Naive thymus-derived CD8-positive, alpha-beta T cell (primary cell): Measurements from ENCODE around the gene ZNF630. TPM values are rescaled to one million over a fixed set of nuclear protein-coding genes. Genes with fewer than 3 reads are reported as not detected.
"Not testable (repeated sequence)": the region's sequence is repeated elsewhere in the genome, so short reads cannot be mapped to it uniquely, and the experiment has no call there.

Experiments used
- ATAC-seq, 2 donors: fragments of 150-1000 bp; cut with Tn5 transposase in 1 of 2; sonication (Bioruptor Pico), chemical (Tn5 transposase) in 1 of 2; 1 replicate in 1 of 2; 2 replicates in 1 of 2; pipeline ENCODE4 v1.10.0; 2021; ENCODE audit warnings: mild to moderate bottlenecking in 2 of 2, moderate library complexity in 2 of 2
- POLR2A ChIA-PET: fragments of 350-600 bp; sonication (Branson Sonifier 250); formaldehyde crosslinking; loops from one replicate; lab custom pipeline; 2021; ENCODE audit warnings: antibody characterized with exemption; lab: Charles Lee
- DNase-seq, 10 donors: peaks; one replicate each; pipeline versions ENCODE4 v3.0.0 to v3.0.0-alpha.2; 2020 to 2022
- H3K27ac Mint-ChIP-seq, 10 donors: one replicate each; pipeline ENCODE4 v1.8.0; 2020 to 2022; ENCODE audit warnings: mild to moderate bottlenecking in 10 of 10, mixed read lengths in 10 of 10, moderate library complexity in 4 of 10, inconsistent platforms in 1 of 10
- H3K27me3 Mint-ChIP-seq, 5 donors: one replicate each; pipeline ENCODE4 v1.8.0; 2021 to 2022; ENCODE audit warnings: mixed read lengths in 5 of 5
- H3K36me3 Mint-ChIP-seq, 3 donors: one replicate each; pipeline ENCODE4 v1.8.0; 2020 to 2022; ENCODE audit warnings: mixed read lengths in 3 of 3, mild to moderate bottlenecking in 2 of 3, inconsistent platforms in 1 of 3
- H3K4me1 Mint-ChIP-seq, 4 donors: one replicate each; pipeline ENCODE4 v1.8.0; 2021 to 2022; ENCODE audit warnings: mixed read lengths in 4 of 4
- H3K4me3 Mint-ChIP-seq, 10 donors: one replicate each; pipeline ENCODE4 v1.8.0; 2020 to 2022; ENCODE audit warnings: mild to moderate bottlenecking in 10 of 10, mixed read lengths in 10 of 10, moderate library complexity in 6 of 10, inconsistent platforms in 1 of 10
- H3K9me3 Mint-ChIP-seq, 9 donors: one replicate each; pipeline ENCODE4 v1.8.0; 2020 to 2022; ENCODE audit warnings: mixed read lengths in 9 of 9, mild to moderate bottlenecking in 3 of 9, inconsistent platforms in 1 of 9, moderate library complexity in 1 of 9
- polyA plus RNA-seq, 3 donors: library from polyadenylated mRNA; unstranded; fragments of 300-500 nt; fragmentation: Illumina TruSeq; gene quantifications; one replicate each; pipeline ENCODE4 v1.2.3, GENCODE V29; 2021
- total RNA-seq, 8 experiments: library from RNA in 2 of 8; stranded (reverse) in 2 of 8; gene quantifications; one replicate each; pipeline ENCODE4 v1.2.3 and lab custom pipeline; 2021 to 2026

Gene ZNF630
- total RNA-seq, result 1 to 10 TPM; 5.2 to 5.8 TPM
- 1 to 10 TPM in 1 of 3 donors, under 1 TPM in 2; 0.32 to 2.1 (median 0.77) TPM for polyA plus RNA-seq
- 1.3 to 6.9 (median 3.8) reads per million in 6 experiments for total RNA-seq (lab: John Stamatoyannopoulos, UW)

GRCh38 chrX:48071064-48071985, at the start of gene ZNF630:
ZNF630 (minus strand) TSS chrX:48071640; CDS start chrX:48066886, 4,754 bp downstream.
- Mint-ChIP-seq H3K4me3 (peak within 1 kb of the TSS; percentile 86 to 99 (median 94)), H3K4me1 (peaks cover 10 to 25% (median 19%) of the 10 kb centered on the region in 4 donors), H3K27ac (peak within 1 kb of the TSS; percentile 94 to 98 (median 96)), H3K27me3 (no peaks in the 10 kb centered on the region), H3K9me3 (peaks cover 0 to 2% (median 0%) of the 10 kb centered on the region in 9 donors), H3K36me3 (no peaks in the 10 kb centered on the region)
- POLR2A ChIA-PET, result interaction anchor here (0.6 kb wide), 1 partner anchor 829 kb away, joined by 8 read pairs; no protein-coding TSS in a partner anchor
- DNase-seq, result peak; percentile 26 to 79 (median 52)
- ATAC-seq, result peak; percentile 90 to 92

- Mint-ChIP-seq H3K27me3 (no peaks in the 10 kb centered on the region), H3K4me1 (peaks cover 0 to 3% (median 0%) of the 10 kb centered on the region in 4 donors), H3K27ac (no peak overlapping the region), H3K9me3 (no peaks in the 10 kb centered on the region), H3K36me3 (no peaks in the 10 kb centered on the region), H3K4me3 (no peak overlapping the region)
- ATAC-seq (no peak), DNase-seq (no peak)
- POLR2A ChIA-PET, result no interaction called here
These were observed 36.3 kb upstream of the ZNF630 start for GRCh38 chrX:48107717-48108116.

GRCh38 chrX:48102874-48103374, 31.5 kb upstream of the ZNF630 start:
- H3K4me1 Mint-ChIP-seq, result peaks cover 0 to 3% (median 0%) of the 10 kb centered on the region in 4 donors

GRCh38 chrX:48101443-48101842, 30.0 kb upstream of the ZNF630 start:
- Mint-ChIP-seq H3K4me3 (no peak overlapping the region), H3K36me3 (peaks cover 0 to 4% (median 0%) of the 10 kb centered on the region in 3 donors), H3K4me1 (peaks cover 0 to 3% (median 0%) of the 10 kb centered on the region in 4 donors), H3K27me3 (no peaks in the 10 kb centered on the region), H3K27ac (no peak overlapping the region), H3K9me3 (peaks cover 0 to 11% (median 0%) of the 10 kb centered on the region in 9 donors)
- no peak for DNase-seq
- ATAC-seq, result no peak
- POLR2A ChIA-PET, result no interaction called here

More at GRCh38 chrX:48102874-48103374, 31.5 kb upstream of the ZNF630 start:
- Mint-ChIP-seq H3K27ac (no peak overlapping the region), H3K9me3 (peaks cover 0 to 11% (median 0%) of the 10 kb centered on the region in 9 donors), H3K27me3 (no peaks in the 10 kb centered on the region), H3K36me3 (peaks cover 0 to 4% (median 0%) of the 10 kb centered on the region in 3 donors), H3K4me3 (no peak overlapping the region)
- DNase-seq (no peak), ATAC-seq (no peak)
- POLR2A ChIA-PET, result no interaction called here

GRCh38 chrX:48092558-48092957, 21.1 kb upstream of the ZNF630 start:
- POLR2A ChIA-PET, H3K27ac Mint-ChIP-seq, H3K4me3 Mint-ChIP-seq, ATAC-seq, H3K27me3 Mint-ChIP-seq, DNase-seq, H3K4me1 Mint-ChIP-seq, H3K9me3 Mint-ChIP-seq, H3K36me3 Mint-ChIP-seq: not testable (repeated sequence)

- H3K4me3 Mint-ChIP-seq, result no peak overlapping the region
- ATAC-seq, result no peak
- H3K36me3 Mint-ChIP-seq, result no peaks in the 10 kb centered on the region
- no peaks in the 10 kb centered on the region for H3K9me3 Mint-ChIP-seq
- no peak for DNase-seq
- H3K4me1 Mint-ChIP-seq, result no peaks in the 10 kb centered on the region
- no peak overlapping the region for H3K27ac Mint-ChIP-seq
- POLR2A ChIA-PET, result no interaction called here
- no peaks in the 10 kb centered on the region for H3K27me3 Mint-ChIP-seq
These were observed 18.7 kb upstream of the ZNF630 start for GRCh38 chrX:48090123-48090522.

- no peak for ATAC-seq
These were observed 14.6 kb upstream of the ZNF630 start for GRCh38 chrX:48086082-48086481.

GRCh38 chrX:48083706-48084105, 12.3 kb upstream of the ZNF630 start:
- no peak overlapping the region for H3K4me3 Mint-ChIP-seq
- H3K36me3 Mint-ChIP-seq, result no peaks in the 10 kb centered on the region
- H3K9me3 Mint-ChIP-seq, result no peaks in the 10 kb centered on the region
- no peaks in the 10 kb centered on the region for H3K27me3 Mint-ChIP-seq
- DNase-seq, result no peak
- POLR2A ChIA-PET, result interaction anchor here (2.1 kb wide), 1 partner anchor 491 kb away, joined by 8 read pairs; the partner anchor contains the start of gene RBM3
- no peak overlapping the region for H3K27ac Mint-ChIP-seq
- ATAC-seq, result no peak
- H3K4me1 Mint-ChIP-seq, result peaks cover 0 to 1% (median 0%) of the 10 kb centered on the region in 4 donors

More at GRCh38 chrX:48086082-48086481, 14.6 kb upstream of the ZNF630 start:
- no peaks in the 10 kb centered on the region for H3K9me3 Mint-ChIP-seq
- no peak for DNase-seq
- POLR2A ChIA-PET, result no interaction called here
- H3K36me3 Mint-ChIP-seq, result no peaks in the 10 kb centered on the region
- H3K4me3 Mint-ChIP-seq, result no peak overlapping the region
- peak overlapping the region in 1 of 10 donors; percentile 67 for H3K27ac Mint-ChIP-seq
- H3K4me1 Mint-ChIP-seq, result peaks cover 0 to 1% (median 0%) of the 10 kb centered on the region in 4 donors
- H3K27me3 Mint-ChIP-seq, result no peaks in the 10 kb centered on the region

- ATAC-seq (peak; percentile 78 to 84), DNase-seq (peak; percentile 9 to 69 (median 34))
- Mint-ChIP-seq H3K4me3 (no peak overlapping the region), H3K27me3 (no peaks in the 10 kb centered on the region), H3K9me3 (no peaks in the 10 kb centered on the region), H3K36me3 (no peaks in the 10 kb centered on the region), H3K27ac (no peak overlapping the region), H3K4me1 (peaks cover 0 to 1% (median 0%) of the 10 kb centered on the region in 4 donors)
- POLR2A ChIA-PET, result interaction anchor here (2.1 kb wide), 1 partner anchor 491 kb away, joined by 8 read pairs; the partner anchor contains the start of gene RBM3
These were observed 11.8 kb upstream of the ZNF630 start for GRCh38 chrX:48083212-48083611.

- Mint-ChIP-seq H3K4me1 (peaks cover under 1 to 8% (median 4%) of the 10 kb centered on the region in 4 donors), H3K36me3 (no peaks in the 10 kb centered on the region), H3K27ac (peak overlapping the region in 1 of 10 donors; percentile 25), H3K4me3 (no peak overlapping the region), H3K27me3 (no peaks in the 10 kb centered on the region), H3K9me3 (no peaks in the 10 kb centered on the region)
- no peak for DNase-seq
- no peak for ATAC-seq
- POLR2A ChIA-PET, result no interaction called here
These were observed 4.9 kb upstream of the ZNF630 start for GRCh38 chrX:48076343-48076742.

GRCh38 chrX:48071986-48072605, 656 bp upstream of the ZNF630 start:
- H3K27me3 Mint-ChIP-seq, result no peaks in the 10 kb centered on the region
- ATAC-seq (no peak), DNase-seq (no peak)
- POLR2A ChIA-PET, result no interaction called here
- H3K4me3 Mint-ChIP-seq, result peak overlapping the region; percentile 86 to 99 (median 94)
- H3K9me3 Mint-ChIP-seq, result peaks cover 0 to 2% (median 0%) of the 10 kb centered on the region in 9 donors
- H3K27ac Mint-ChIP-seq, result peak overlapping the region; percentile 94 to 98 (median 96)
- H3K36me3 Mint-ChIP-seq, result no peaks in the 10 kb centered on the region
- peaks cover 10 to 25% (median 18%) of the 10 kb centered on the region in 4 donors for H3K4me1 Mint-ChIP-seq
